IMR-90 (cell line): ENCODE data around the gene FXYD4. TPM values are rescaled to one million over a fixed set of nuclear protein-coding genes. Genes with fewer than 3 reads are reported as not detected.

Experiments used
- ATAC-seq: fragments of 200-7000 bp; cut with Tn5 transposase; 2 replicates; pipeline ENCODE4 v1.9.1; 2020; ENCODE audit warnings: low read depth, mild to moderate bottlenecking, moderate library complexity
- BruUV-seq: library from RNA; stranded (reverse); fragments of 400-500 nt; replicated peaks from 2 replicates; lab custom pipeline; 2021; lab: Mats Ljungman, UMichigan
- CTCF ChIA-PET: fragments of 300-600 bp; formaldehyde crosslinking; extraction: SDS; loops from one replicate; lab custom pipeline; 2021; ENCODE audit warnings: antibody characterized with exemption; lab: Yijun Ruan, JAX
- POLR2A ChIA-PET: fragments of 300-600 bp; sonication (Branson Sonifier 250); formaldehyde crosslinking; loops from one replicate; lab custom pipeline; 2022; ENCODE audit warnings: antibody characterized with exemption; ENCODE audit not compliant: unreplicated experiment; lab: Charles Lee
- DNase-seq: peaks from one replicate; pipeline ENCODE4 v3.0.0; 2013
- H2AFZ ChIP-seq: replicated peaks from 2 replicates; pipeline ENCODE3; 2013; ENCODE audit warnings: low read length, mild to moderate bottlenecking; ENCODE audit not compliant: poor library complexity
- H2AK5ac ChIP-seq: 2 replicates; pipeline ENCODE4 v1.6.1; 2013; ENCODE audit warnings: low read depth, low read length, inconsistent platforms
- H2AK9ac ChIP-seq: replicated peaks from 2 replicates; pipeline ENCODE3; 2013; ENCODE audit warnings: mild to moderate bottlenecking, low read depth, low read length, moderate library complexity; ENCODE audit not compliant: poor library complexity
- H2BK120ac ChIP-seq: 2 replicates; pipeline ENCODE4 v1.6.1; 2013; ENCODE audit warnings: low read depth, low read length, inconsistent platforms
- H2BK15ac ChIP-seq: 3 replicates; pipeline ENCODE4 v1.6.1; 2013; ENCODE audit warnings: low read depth, low read length, inconsistent platforms
- H2BK20ac ChIP-seq: 2 replicates; pipeline ENCODE4 v1.6.1; 2013; ENCODE audit warnings: low read depth, mild to moderate bottlenecking, inconsistent platforms, low read length, moderate library complexity
- H2BK5ac ChIP-seq: 2 replicates; pipeline ENCODE4 v1.6.1; 2013; ENCODE audit warnings: mild to moderate bottlenecking, low read depth, low read length, inconsistent platforms; ENCODE audit not compliant: poor library complexity, severe bottlenecking
- H3K14ac ChIP-seq: replicated peaks from 2 replicates; pipeline ENCODE4 v1.6.1; 2013; ENCODE audit warnings: low read depth, low read length, inconsistent platforms
- H3K18ac ChIP-seq: 2 replicates; pipeline ENCODE4 v1.6.1; 2013; ENCODE audit warnings: low read depth, low read length, control low read depth
- H3K23ac ChIP-seq: 2 replicates; pipeline ENCODE4 v1.6.1; 2013; ENCODE audit warnings: low read depth, low read length, inconsistent platforms
- H3K27ac ChIP-seq: 2 replicates; pipeline ENCODE4 v1.5.1; 2013; ENCODE audit warnings: mild to moderate bottlenecking, control low read depth, low read length; ENCODE audit not compliant: insufficient read depth
- H3K27me3 ChIP-seq: 2 replicates; pipeline ENCODE4 v1.6.1; 2013; ENCODE audit warnings: low read length; ENCODE audit not compliant: control insufficient read depth, insufficient read depth
- H3K36me3 ChIP-seq: 2 replicates; pipeline ENCODE4 v1.6.1; 2013; ENCODE audit warnings: low read length, mixed read lengths; ENCODE audit not compliant: control insufficient read depth, insufficient read depth
- H3K4ac ChIP-seq: 2 replicates; pipeline ENCODE4 v1.6.1; 2013; ENCODE audit warnings: low read depth, low read length, inconsistent platforms
- H3K4me1 ChIP-seq: 2 replicates; pipeline ENCODE4 v1.6.1; 2013; ENCODE audit warnings: low read length, mixed read lengths; ENCODE audit not compliant: control insufficient read depth, insufficient read depth
- H3K4me2 ChIP-seq: 2 replicates; pipeline ENCODE4 v1.6.1; 2013; ENCODE audit warnings: low read depth, mild to moderate bottlenecking, control low read depth, low read length, moderate library complexity
- H3K4me3 ChIP-seq: 2 replicates; pipeline ENCODE4 v1.5.1; 2013; ENCODE audit warnings: low read depth, mild to moderate bottlenecking, control low read depth, low read length, moderate library complexity; ENCODE audit not compliant: insufficient read depth
- H3K56ac ChIP-seq: 2 replicates; pipeline ENCODE4 v1.6.1; 2013; ENCODE audit warnings: low read length, inconsistent platforms; ENCODE audit not compliant: insufficient read depth; ENCODE audit errors: extremely low read depth
- H3K79me1 ChIP-seq, 2 experiments: 2 replicates each; pipeline ENCODE4 v1.6.1; 2013; ENCODE audit warnings: low read length in 2 of 2, inconsistent platforms in 1 of 2, low read depth in 1 of 2
- H3K9ac ChIP-seq: 2 replicates; pipeline ENCODE4 v1.6.1; 2013; ENCODE audit warnings: low read depth, low read length, control low read depth
- H3K9me1 ChIP-seq: 2 replicates; pipeline ENCODE4 v1.6.1; 2013; ENCODE audit warnings: low read length, inconsistent platforms; ENCODE audit not compliant: insufficient read depth
- H3K9me3 ChIP-seq: 2 replicates; pipeline ENCODE4 v1.6.1; 2013; ENCODE audit warnings: low read length; ENCODE audit not compliant: control insufficient read depth, insufficient read depth
- H4K20me1 ChIP-seq: 2 replicates; pipeline ENCODE4 v1.6.1; 2013; ENCODE audit warnings: low read length, inconsistent platforms; ENCODE audit not compliant: insufficient read depth
- H4K5ac ChIP-seq: 2 replicates; pipeline ENCODE4 v1.6.1; 2013; ENCODE audit warnings: mild to moderate bottlenecking, low read depth, low read length, control low read depth
- H4K8ac ChIP-seq, 2 experiments: 2 replicates each; pipeline ENCODE4 v1.6.1; 2013; ENCODE audit warnings: low read depth in 2 of 2, low read length in 2 of 2, control low read depth in 1 of 2, inconsistent platforms in 1 of 2
- H4K91ac ChIP-seq: 2 replicates; pipeline ENCODE4 v1.6.1; 2013; ENCODE audit warnings: low read depth, low read length, inconsistent platforms; ENCODE audit not compliant: insufficient read depth
- CTCF ChIP-seq: conservative IDR thresholded peaks from 2 replicates; pipeline ENCODE4 v1.5.1; 2012; ENCODE audit warnings: mild to moderate bottlenecking, low read depth, low read length, improper control_type of control experiment
- FOS ChIP-seq: fragments of 150-350 bp; IDR thresholded peaks from 2 replicates; pipeline ENCODE4 v1.6.1; 2016; ENCODE audit warnings: low read depth, low read length
- MAFK ChIP-seq: IDR thresholded peaks from 2 replicates; pipeline ENCODE4 v1.6.1; 2012; ENCODE audit warnings: low read depth, low read length, improper control_type of control experiment
- MAZ ChIP-seq: IDR thresholded peaks from 2 replicates; pipeline ENCODE4 v1.6.1; 2012; ENCODE audit warnings: low read depth, mild to moderate bottlenecking, low read length, improper control_type of control experiment, moderate library complexity, borderline replicate concordance
- RAD21 ChIP-seq: IDR thresholded peaks from 2 replicates; pipeline ENCODE4 v1.6.1; 2012; ENCODE audit warnings: low read length, improper control_type of control experiment
- RCOR1 ChIP-seq: IDR thresholded peaks from 2 replicates; pipeline ENCODE4 v1.6.1; 2012; ENCODE audit warnings: mild to moderate bottlenecking, low read length, improper control_type of control experiment; ENCODE audit not compliant: insufficient replicate concordance
- WGBS, 2 experiments: methylation state at CpG; one replicate each; pipeline versions ENCODE4 v1.1.5 to v1.1.7; 2013; ENCODE audit warnings: missing lambda C conversion rate in 2 of 2; ENCODE audit not compliant: insufficient read length in 1 of 2; ENCODE audit errors: extremely low coverage in 2 of 2; 5-methylcytosine and 5-hydroxymethylcytosine counted together
- dilution Hi-C: fragments of 300-500 bp; cut with HindIII; formaldehyde crosslinking; loops from one replicate; pipeline ENCODE4 v1.14.3; 2018; ENCODE audit warnings: low sequenced_read_pairs; ENCODE audit not compliant: unreplicated experiment
- in situ Hi-C: fragments of 300-500 bp; cut with MboI; formaldehyde crosslinking; loops from 3 replicates; pipeline ENCODE4 v1.14.3; 2019; ENCODE audit warnings: low sequenced_read_pairs, inconsistent platforms, mixed read lengths
- intact Hi-C: fragments of 100-400 bp; cut with micrococcal nuclease; formaldehyde crosslinking; loops from 2 replicates; pipeline ENCODE4 v1.10.0; 2022
- polyA plus RNA-seq, 3 experiments: library from polyadenylated mRNA; depleted of rRNA; stranded (reverse); fragments of >200 nt; gene quantifications; 2 replicates each; pipeline ENCODE4 v1.2.3, GENCODE V29; 2012; ENCODE audit warnings: low replicate concordance in 1 of 3
- total RNA-seq: library from RNA; depleted of rRNA; stranded (reverse); fragments of >200 nt; gene quantifications from 2 replicates; pipeline ENCODE4 v1.2.3, GENCODE V29; 2012
- TF ChIP-seq, protein P1 (sequence below): fragments of 150-350 bp; IDR thresholded peaks from 2 replicates; pipeline ENCODE4 v1.6.1; 2016; ENCODE audit warnings: low read depth, mild to moderate bottlenecking, low read length, moderate library complexity, borderline replicate concordance

The FXYD4 gene
- total and polyA plus RNA-seq, 2 of the 4 experiments (the other 2 are of a cell fraction), result not detected

DNA sequence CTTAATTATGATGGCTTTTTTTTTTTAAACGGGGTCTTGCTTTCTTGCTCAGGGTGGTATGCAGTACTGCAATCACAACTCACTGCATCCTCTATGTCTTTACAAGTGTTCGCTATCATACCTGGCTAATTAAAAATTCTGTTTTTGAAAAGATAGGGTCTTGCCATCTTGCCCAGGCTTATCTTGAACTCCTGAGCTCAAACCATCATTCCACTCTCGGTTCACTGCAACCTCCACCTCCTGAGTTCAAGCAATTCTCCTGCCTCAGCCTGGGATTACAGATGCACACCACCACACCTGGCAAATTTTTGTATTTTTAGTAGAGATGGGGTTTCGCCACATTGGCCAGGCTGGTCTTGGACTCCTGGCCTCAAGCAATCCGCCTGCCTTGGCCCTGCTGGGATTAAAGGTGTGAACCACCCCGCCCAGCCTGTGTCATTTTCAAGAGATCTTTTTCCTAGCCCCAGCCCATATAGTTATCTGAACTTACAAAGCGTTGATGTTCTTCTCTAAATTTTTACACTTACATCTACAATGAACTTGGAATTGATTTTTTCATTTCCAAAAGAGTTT, 31.5 kb downstream of the FXYD4 start:
- Histone ChIP-seq H3K9me3 (no peaks in the 10 kb centered on the region), H4K91ac (no peak overlapping the region), H4K20me1 (peaks cover 94% of the 10 kb centered on the region), H2BK5ac (no peak overlapping the region), H3K4me2 (no peak overlapping the region), H3K56ac (no peak overlapping the region), H3K9me1 (peaks cover 10% of the 10 kb centered on the region), H3K4me1 (peaks cover 14% of the 10 kb centered on the region), H2BK120ac (no peak overlapping the region), H3K27me3 (no peaks in the 10 kb centered on the region), H3K79me1 (peaks cover 4 to 18% of the 10 kb centered on the region in 2 experiments; a peak in 2 of 4 replicates), H3K14ac (no peak overlapping the region), H3K18ac (no peak overlapping the region), H4K8ac (no peak overlapping the region), H4K5ac (no peak overlapping the region), H2AK5ac (no peak overlapping the region), H2BK20ac (no peak overlapping the region), H3K23ac (no peak overlapping the region), H3K36me3 (peaks cover 2% of the 10 kb centered on the region; the same call in 1 of the 2 replicates), H3K4me3 (no peak overlapping the region), H3K27ac (no peak overlapping the region), H3K9ac (no peak overlapping the region), H2AFZ (no peak overlapping the region), H2AK9ac (no peak overlapping the region), H3K4ac (no peak overlapping the region), H2BK15ac (no peak overlapping the region)
- CTCF ChIA-PET, result interaction anchor here (0.5 kb wide), 1 partner anchor 257 kb away, joined by 3 read pairs; no protein-coding TSS in a partner anchor
- dilution Hi-C loops (no loop called here), intact Hi-C loops (no loop called here), in situ Hi-C loops (loop anchor here (5.0 to 25.0 kb wide), 2 partner anchors 49 to 1584 kb away; partner anchors contain the start of gene DEPP1)
- TF ChIP-seq RCOR1 (no peak), CTCF (no peak), RAD21 (no peak), MAZ (no peak), MAFK (no peak), FOS (no peak)
- TF ChIP-seq, protein P1, sequence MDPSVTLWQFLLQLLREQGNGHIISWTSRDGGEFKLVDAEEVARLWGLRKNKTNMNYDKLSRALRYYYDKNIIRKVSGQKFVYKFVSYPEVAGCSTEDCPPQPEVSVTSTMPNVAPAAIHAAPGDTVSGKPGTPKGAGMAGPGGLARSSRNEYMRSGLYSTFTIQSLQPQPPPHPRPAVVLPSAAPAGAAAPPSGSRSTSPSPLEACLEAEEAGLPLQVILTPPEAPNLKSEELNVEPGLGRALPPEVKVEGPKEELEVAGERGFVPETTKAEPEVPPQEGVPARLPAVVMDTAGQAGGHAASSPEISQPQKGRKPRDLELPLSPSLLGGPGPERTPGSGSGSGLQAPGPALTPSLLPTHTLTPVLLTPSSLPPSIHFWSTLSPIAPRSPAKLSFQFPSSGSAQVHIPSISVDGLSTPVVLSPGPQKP, result no peak
- BruUV-seq, result no TSS peak
- no CpG with 5 or more reads among the region's 7 CpGs for WGBS, 2 experiments
- POLR2A ChIA-PET, result no interaction called here
- ATAC-seq, result no peak
- DNase-seq, result no peak
